HEK293 (cell line): ENCODE measurements around the gene ZC3H12C.

ENCODE experiments used
- CTCF ChIP-seq: fragments of 450-650 bp; formaldehyde crosslinking; IDR thresholded peaks from 2 replicates; pipeline ENCODE4 v1.5.1; 2016; ENCODE audit warnings: missing biosample characterization, missing genetic modification characterization
- GLIS2 ChIP-seq: fragments of 450-650 bp; formaldehyde crosslinking; IDR thresholded peaks from 2 replicates; pipeline ENCODE4 v1.5.1; 2016; ENCODE audit warnings: missing biosample characterization, missing genetic modification characterization
- REPIN1 ChIP-seq: fragments of 450-650 bp; formaldehyde crosslinking; IDR thresholded peaks from 2 replicates; pipeline ENCODE4 v1.5.1; 2017; ENCODE audit warnings: missing biosample characterization, missing genetic modification characterization, low read depth
- SP2 ChIP-seq: fragments of 450-650 bp; formaldehyde crosslinking; IDR thresholded peaks from 2 replicates; pipeline ENCODE4 v1.5.1; 2016; ENCODE audit warnings: missing biosample characterization, missing genetic modification characterization
- WT1 ChIP-seq: fragments of 450-650 bp; formaldehyde crosslinking; IDR thresholded peaks from 2 replicates; pipeline ENCODE4 v1.5.1; 2016; ENCODE audit warnings: missing biosample characterization, missing genetic modification characterization
- YY1 ChIP-seq: fragments of 450-650 bp; formaldehyde crosslinking; IDR thresholded peaks from 2 replicates; pipeline ENCODE4 v1.5.1; 2018; ENCODE audit warnings: missing biosample characterization, missing genetic modification characterization
- ZBTB26 ChIP-seq: fragments of 450-650 bp; formaldehyde crosslinking; optimal IDR thresholded peaks from 2 replicates; pipeline ENCODE3; 2016; ENCODE audit warnings: missing biosample characterization, mild to moderate bottlenecking, missing genetic modification characterization
- ZFHX2 ChIP-seq: fragments of 450-650 bp; formaldehyde crosslinking; conservative IDR thresholded peaks from 2 replicates; pipeline ENCODE4 v1.5.1; 2016; ENCODE audit warnings: missing biosample characterization, missing genetic modification characterization
- ZFP3 ChIP-seq: fragments of 450-650 bp; formaldehyde crosslinking; IDR thresholded peaks from 2 replicates; pipeline ENCODE4 v1.5.1; 2016; ENCODE audit warnings: low read depth, missing biosample characterization, missing genetic modification characterization
- ZNF138 ChIP-seq: fragments of 450-650 bp; formaldehyde crosslinking; IDR thresholded peaks from 2 replicates; pipeline ENCODE4 v1.5.1; 2016; ENCODE audit warnings: missing biosample characterization, missing genetic modification characterization, borderline replicate concordance
- ZNF211 ChIP-seq: fragments of 450-650 bp; formaldehyde crosslinking; IDR thresholded peaks from 2 replicates; pipeline ENCODE4 v1.5.1; 2016; ENCODE audit warnings: low read depth, missing biosample characterization, missing genetic modification characterization
- ZNF24 ChIP-seq: fragments of 450-650 bp; formaldehyde crosslinking; IDR thresholded peaks from 2 replicates; pipeline ENCODE4 v1.5.1; 2016; ENCODE audit warnings: missing biosample characterization, missing genetic modification characterization
- ZNF391 ChIP-seq: fragments of 450-650 bp; formaldehyde crosslinking; IDR thresholded peaks from 2 replicates; pipeline ENCODE4 v1.5.1; 2016; ENCODE audit warnings: low read depth, missing biosample characterization, missing genetic modification characterization, borderline replicate concordance
- ZSCAN16 ChIP-seq: fragments of 450-650 bp; formaldehyde crosslinking; IDR thresholded peaks from 2 replicates; pipeline ENCODE4 v1.5.1; 2016; ENCODE audit warnings: missing biosample characterization, missing genetic modification characterization

- TF ChIP-seq SP2 (tag by site-specific recombination): no peak
- TF ChIP-seq ZNF24: no peak
- no peak for TF ChIP-seq CTCF (tag by site-specific recombination)
- no peak for TF ChIP-seq REPIN1 (tag by site-specific recombination)
- TF ChIP-seq ZNF211 (tag by site-specific recombination): no peak
- TF ChIP-seq ZNF138 (tag by site-specific recombination): no peak
- TF ChIP-seq WT1 (tag by site-specific recombination): no peak
- no peak for TF ChIP-seq ZNF391
- TF ChIP-seq ZFP3 (tag by site-specific recombination): no peak
- no peak for TF ChIP-seq YY1
- TF ChIP-seq ZFHX2 (tag by site-specific recombination): no peak
- no peak for TF ChIP-seq GLIS2 (tag by site-specific recombination)
- TF ChIP-seq ZBTB26 (tag by site-specific recombination): no peak
- TF ChIP-seq ZSCAN16 (tag by site-specific recombination): no peak
Measured at GRCh38 chr11:110128161-110128560, 35.0 kb downstream of the ZC3H12C start.
